Measurements from ENCODE around the gene HTR4.

HTR4 gene

DNA sequence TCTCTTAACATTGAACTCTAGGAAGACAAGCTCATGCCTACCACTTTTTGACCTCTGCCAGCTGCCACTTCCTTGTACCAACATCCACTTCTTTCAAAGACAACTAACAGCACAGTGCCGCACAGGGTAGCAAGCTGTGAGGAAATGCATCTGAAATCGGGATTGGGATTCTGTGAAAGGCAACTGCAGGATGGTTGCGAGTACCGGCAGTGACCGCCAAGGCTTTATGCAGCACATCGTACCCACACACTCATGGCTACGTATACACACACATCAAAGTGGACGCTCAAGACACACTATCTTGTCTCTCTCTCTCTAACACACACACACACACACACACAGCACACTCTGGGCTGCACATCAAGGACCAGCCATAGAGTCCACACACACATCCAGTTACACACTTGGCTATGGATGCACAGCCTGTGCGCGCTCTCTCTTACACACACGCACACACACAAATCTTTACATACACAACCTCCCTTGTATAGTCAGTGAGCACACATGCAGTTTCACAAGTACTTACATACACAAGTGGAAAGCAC lies 964 bp downstream of the HTR4 start:
- Histone ChIP-seq H3K9me3 (ENCODE audit: control insufficient read depth, low read length) (no peaks in the 10 kb centered on the region), H3K4me3 (ENCODE audit: low read length) (no peak overlapping the region), H3K9ac (ENCODE audit: low read length) (no peak overlapping the region), H3K4me1 (ENCODE audit: control insufficient read depth, insufficient read depth, low read length) (no peaks in the 10 kb centered on the region), H3K27me3 (ENCODE audit: control insufficient read depth, insufficient read depth, low read length) (peaks cover 33% of the 10 kb centered on the region), H3K36me3 (ENCODE audit: control insufficient read depth, insufficient read depth, low read length) (no peaks in the 10 kb centered on the region)

DNA sequence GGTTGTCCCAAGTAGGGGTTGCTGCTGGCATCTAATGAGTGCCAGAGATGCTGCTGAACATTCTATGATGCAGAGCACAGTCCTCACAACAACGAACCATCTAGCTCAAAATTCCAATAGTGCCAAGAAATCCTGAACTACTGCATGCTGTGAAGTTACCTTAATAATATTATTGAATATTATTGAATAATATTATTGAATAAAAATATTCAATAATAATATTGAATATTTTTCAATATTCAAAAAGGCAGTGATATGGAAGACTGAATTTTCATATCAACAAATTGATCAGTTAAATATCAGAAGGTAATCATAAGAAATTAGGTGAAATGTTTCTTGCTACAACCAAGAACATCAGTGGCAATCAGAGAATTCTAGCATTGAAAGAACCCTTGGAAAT lies 2.8 kb downstream of the HTR4 start:
- Histone ChIP-seq H3K27me3 (ENCODE audit: control insufficient read depth, insufficient read depth, low read length) (peaks cover 30% of the 10 kb centered on the region), H3K4me1 (ENCODE audit: control insufficient read depth, insufficient read depth, low read length) (no peaks in the 10 kb centered on the region), H3K9me3 (ENCODE audit: control insufficient read depth, low read length) (no peaks in the 10 kb centered on the region), H3K36me3 (ENCODE audit: control insufficient read depth, insufficient read depth, low read length) (no peaks in the 10 kb centered on the region), H3K9ac (ENCODE audit: low read length) (no peak overlapping the region), H3K4me3 (ENCODE audit: low read length) (no peak overlapping the region)

DNA sequence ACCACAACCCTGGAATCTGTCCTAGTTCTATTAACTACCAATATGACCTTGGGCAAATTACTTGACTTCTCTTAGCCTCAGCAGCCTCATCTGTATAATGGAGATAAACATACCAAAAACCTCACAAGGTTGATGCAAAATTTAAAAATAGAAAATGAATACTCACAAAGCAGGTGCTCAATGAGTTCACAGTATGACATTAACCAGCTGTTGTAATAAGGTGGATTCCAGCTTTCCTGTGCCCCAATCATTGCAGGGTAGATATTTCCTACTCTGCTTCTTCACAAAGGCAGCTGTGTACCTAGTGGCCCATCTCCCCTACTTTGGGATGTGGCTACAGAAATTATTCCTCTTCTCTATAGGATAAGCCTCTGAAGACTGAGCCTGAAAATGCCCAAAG lies 8.8 kb downstream of the HTR4 start:
- H3K4me3 ChIP-seq (ENCODE audit: low read length): no peak overlapping the region
- H3K9ac ChIP-seq (ENCODE audit: low read length): no peak overlapping the region
- peaks cover 5% of the 10 kb centered on the region for H3K27me3 ChIP-seq (ENCODE audit: control insufficient read depth, insufficient read depth, low read length)
- no peaks in the 10 kb centered on the region for H3K9me3 ChIP-seq (ENCODE audit: control insufficient read depth, low read length)
- no peaks in the 10 kb centered on the region for H3K4me1 ChIP-seq (ENCODE audit: control insufficient read depth, insufficient read depth, low read length)
- no peaks in the 10 kb centered on the region for H3K36me3 ChIP-seq (ENCODE audit: control insufficient read depth, insufficient read depth, low read length)

DNA sequence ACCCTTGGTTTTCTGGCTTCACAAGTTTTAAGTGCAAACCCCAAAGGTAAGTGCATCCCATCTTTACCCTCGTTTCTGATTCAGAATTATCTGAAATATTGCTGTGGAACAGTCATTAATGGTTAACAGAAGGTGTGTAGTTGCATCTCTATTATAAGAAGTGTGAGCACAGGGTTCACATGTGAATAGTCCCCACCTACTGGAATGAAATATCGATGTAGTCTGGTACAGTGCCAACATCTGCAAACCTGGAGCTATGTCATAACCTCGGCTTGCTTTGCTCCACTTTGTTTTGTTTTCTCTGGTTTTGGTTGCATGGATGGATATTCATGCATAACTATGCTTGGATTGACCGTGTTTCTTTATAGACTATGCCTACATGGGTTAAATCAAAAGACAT lies 12.6 kb downstream of the HTR4 start:
- Histone ChIP-seq H3K27me3 (ENCODE audit: control insufficient read depth, insufficient read depth, low read length) (peaks cover 4% of the 10 kb centered on the region), H3K9me3 (ENCODE audit: control insufficient read depth, low read length) (no peaks in the 10 kb centered on the region), H3K9ac (ENCODE audit: low read length) (no peak overlapping the region), H3K36me3 (ENCODE audit: control insufficient read depth, insufficient read depth, low read length) (no peaks in the 10 kb centered on the region), H3K4me3 (ENCODE audit: low read length) (no peak overlapping the region), H3K4me1 (ENCODE audit: control insufficient read depth, insufficient read depth, low read length) (no peaks in the 10 kb centered on the region)

DNA sequence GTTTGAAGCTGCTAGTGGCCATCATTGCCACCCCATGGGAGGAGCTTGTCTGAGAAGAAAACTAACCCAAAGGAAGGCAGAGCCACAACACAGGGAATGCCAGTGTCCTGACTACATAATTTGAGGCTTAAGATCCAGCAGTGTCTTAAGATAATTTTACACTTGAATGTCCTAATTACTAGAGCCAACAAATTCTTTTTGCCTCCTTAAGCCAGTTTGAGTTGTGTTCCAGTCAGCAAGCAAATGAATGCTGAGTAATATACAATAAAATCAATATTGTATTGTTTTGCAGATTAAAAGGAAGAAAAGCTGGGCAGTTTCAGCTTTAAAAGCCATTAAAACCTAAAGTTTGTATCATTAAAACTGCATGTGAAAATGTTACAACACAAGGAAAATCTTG lies 13.9 kb downstream of the HTR4 start:
- no peaks in the 10 kb centered on the region for H3K9me3 ChIP-seq (ENCODE audit: control insufficient read depth, low read length)
- peaks cover 4% of the 10 kb centered on the region for H3K27me3 ChIP-seq (ENCODE audit: control insufficient read depth, insufficient read depth, low read length)
- no peak overlapping the region for H3K9ac ChIP-seq (ENCODE audit: low read length)
- no peaks in the 10 kb centered on the region for H3K36me3 ChIP-seq (ENCODE audit: control insufficient read depth, insufficient read depth, low read length)
- H3K4me1 ChIP-seq (ENCODE audit: control insufficient read depth, insufficient read depth, low read length): no peaks in the 10 kb centered on the region
- no peak overlapping the region for H3K4me3 ChIP-seq (ENCODE audit: low read length)

DNA sequence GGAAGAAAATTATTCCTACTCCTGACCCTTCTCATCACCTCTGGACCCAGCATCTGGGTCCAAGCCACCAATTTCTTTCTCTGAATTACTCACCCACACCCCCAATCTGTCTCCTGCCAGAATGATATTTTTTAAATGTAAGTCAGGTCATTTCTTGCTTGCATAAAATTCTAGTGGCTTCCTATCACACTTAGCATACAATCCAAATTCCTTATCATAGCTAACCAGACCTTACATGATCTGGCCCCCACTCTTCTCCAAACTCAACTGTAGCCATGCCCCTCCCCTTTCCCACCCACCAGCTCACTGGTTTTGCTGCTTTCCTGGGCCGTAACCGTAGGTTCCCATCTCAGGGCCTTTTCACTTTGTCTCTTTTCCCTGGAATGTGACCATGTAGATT lies 15.2 kb downstream of the HTR4 start:
- Histone ChIP-seq H3K4me3 (ENCODE audit: low read length) (no peak overlapping the region), H3K4me1 (ENCODE audit: control insufficient read depth, insufficient read depth, low read length) (no peaks in the 10 kb centered on the region), H3K27me3 (ENCODE audit: control insufficient read depth, insufficient read depth, low read length) (peaks cover 4% of the 10 kb centered on the region), H3K9ac (ENCODE audit: low read length) (no peak overlapping the region), H3K9me3 (ENCODE audit: control insufficient read depth, low read length) (no peaks in the 10 kb centered on the region), H3K36me3 (ENCODE audit: control insufficient read depth, insufficient read depth, low read length) (no peaks in the 10 kb centered on the region)

DNA sequence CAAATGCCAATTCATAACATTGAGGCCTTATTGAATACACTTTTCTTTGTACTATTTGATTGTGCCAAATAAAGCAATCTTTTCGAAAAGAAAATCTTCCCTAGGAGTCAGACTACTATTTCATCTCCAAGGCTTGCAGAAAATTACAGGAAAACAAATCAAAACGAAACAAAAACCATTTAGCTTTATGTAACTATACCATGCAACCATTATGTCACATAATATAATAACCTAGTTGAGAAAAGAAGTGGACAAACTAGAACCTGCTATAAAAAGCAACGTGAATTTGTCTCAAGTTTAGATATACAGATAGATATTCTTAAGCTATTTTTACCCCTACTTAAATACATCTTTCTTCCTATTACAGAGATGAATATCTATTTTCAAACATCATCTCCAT lies 18.0 kb downstream of the HTR4 start:
- no peak overlapping the region for H3K9ac ChIP-seq (ENCODE audit: low read length)
- H3K4me1 ChIP-seq (ENCODE audit: control insufficient read depth, insufficient read depth, low read length): no peaks in the 10 kb centered on the region
- H3K9me3 ChIP-seq (ENCODE audit: control insufficient read depth, low read length): no peaks in the 10 kb centered on the region
- H3K36me3 ChIP-seq (ENCODE audit: control insufficient read depth, insufficient read depth, low read length): no peaks in the 10 kb centered on the region
- peaks cover 4% of the 10 kb centered on the region for H3K27me3 ChIP-seq (ENCODE audit: control insufficient read depth, insufficient read depth, low read length)
- no peak overlapping the region for H3K4me3 ChIP-seq (ENCODE audit: low read length)

DNA sequence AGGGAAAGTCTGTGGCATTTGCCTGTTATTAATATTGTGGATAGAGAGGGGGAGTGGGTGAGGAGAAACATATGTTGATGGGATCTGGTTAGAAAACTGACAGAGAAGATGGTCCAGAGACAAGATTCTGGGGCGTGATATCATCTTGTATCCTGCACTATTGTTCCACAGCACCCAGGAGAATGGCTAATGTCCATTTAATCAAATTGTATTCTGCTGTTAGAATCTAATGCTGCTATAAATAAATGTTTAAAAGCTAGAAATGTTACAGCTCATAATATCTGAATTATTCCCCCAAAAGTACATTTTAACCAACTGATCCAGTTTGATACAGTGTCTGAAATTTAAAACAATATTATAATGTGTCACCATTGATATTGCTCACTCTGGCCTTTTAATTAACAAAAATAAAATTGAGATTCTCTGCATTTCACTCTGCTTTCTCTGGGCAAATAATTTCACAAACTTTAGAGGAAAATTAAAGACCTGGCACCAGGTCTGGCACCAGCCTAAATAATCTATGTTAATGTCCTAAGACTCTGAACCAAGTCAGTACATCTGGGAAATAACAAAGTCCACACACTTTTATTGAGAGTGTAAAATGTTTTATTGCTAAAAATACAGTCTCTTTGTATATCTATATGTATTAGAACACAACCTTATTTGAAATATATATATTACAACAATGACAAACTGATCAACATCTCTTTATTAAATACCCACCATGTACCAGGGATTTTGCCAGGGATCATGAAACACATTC lies 18.8 kb downstream of the HTR4 start:
- H3K4me1 ChIP-seq (ENCODE audit: control insufficient read depth, insufficient read depth, low read length): no peaks in the 10 kb centered on the region
- H3K27me3 ChIP-seq (ENCODE audit: control insufficient read depth, insufficient read depth, low read length): peaks cover 4% of the 10 kb centered on the region
- no peaks in the 10 kb centered on the region for H3K36me3 ChIP-seq (ENCODE audit: control insufficient read depth, insufficient read depth, low read length)
- no peak overlapping the region for H3K4me3 ChIP-seq (ENCODE audit: low read length)
- no peak overlapping the region for H3K9ac ChIP-seq (ENCODE audit: low read length)
- H3K9me3 ChIP-seq (ENCODE audit: control insufficient read depth, low read length): no peaks in the 10 kb centered on the region

DNA sequence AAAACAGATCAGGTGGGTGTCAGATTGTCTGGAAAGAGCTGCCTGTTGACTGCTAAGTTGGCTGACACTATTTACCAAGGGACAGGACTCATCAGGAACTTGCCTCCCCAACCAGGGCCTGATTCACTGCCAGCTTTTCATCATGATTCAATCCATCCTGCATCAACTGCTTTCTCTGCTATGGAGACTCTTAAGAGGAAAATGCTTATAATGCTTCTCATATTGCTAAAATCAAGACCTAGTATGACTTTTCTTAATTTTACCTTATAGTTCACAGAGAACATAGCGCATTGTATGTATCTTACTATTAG lies 21.3 kb downstream of the HTR4 start:
- H3K4me1 ChIP-seq (ENCODE audit: control insufficient read depth, insufficient read depth, low read length): no peaks in the 10 kb centered on the region

DNA sequence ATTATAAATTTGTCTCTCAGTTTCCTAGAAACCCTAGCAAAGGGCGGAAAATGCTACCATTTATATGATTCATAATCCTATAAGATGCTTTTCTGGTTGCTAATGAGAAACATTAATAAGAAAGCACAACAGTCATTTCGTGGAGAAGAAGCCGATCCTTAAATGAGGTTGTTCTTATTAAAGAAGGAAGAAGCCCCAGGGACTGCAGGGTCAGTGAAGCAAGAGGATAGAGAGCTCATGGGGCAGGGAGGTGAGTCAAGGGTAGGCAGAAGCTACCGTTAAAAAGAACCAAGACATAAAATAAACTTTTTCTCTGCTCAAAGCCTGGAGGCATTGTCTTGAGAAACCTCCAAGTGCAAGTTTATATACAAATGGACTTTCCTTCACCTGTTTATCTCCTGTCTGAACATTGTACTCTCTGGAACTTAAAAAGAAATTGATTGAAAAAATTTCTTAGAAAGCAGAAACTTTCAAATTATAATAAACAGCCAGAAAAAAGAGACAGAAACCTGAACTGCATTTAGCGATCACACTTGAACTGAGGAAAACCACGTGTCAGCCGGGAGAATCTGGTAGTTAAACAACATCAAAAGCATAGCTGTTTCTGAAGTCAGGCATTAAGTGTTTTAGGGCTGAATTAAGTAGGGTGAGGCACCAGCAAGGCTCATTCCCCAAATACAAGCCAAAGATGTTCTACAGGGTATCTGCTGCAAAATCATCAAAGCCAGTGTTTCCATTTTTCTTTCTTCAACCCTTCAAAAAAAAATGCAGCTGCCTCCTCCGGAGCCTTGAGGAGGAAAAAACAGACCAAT lies 21.9 kb downstream of the HTR4 start:
- Histone ChIP-seq H3K4me1 (ENCODE audit: control insufficient read depth, insufficient read depth, low read length) (no peaks in the 10 kb centered on the region), H3K9me3 (ENCODE audit: control insufficient read depth, low read length) (no peaks in the 10 kb centered on the region), H3K9ac (ENCODE audit: low read length) (no peak overlapping the region), H3K36me3 (ENCODE audit: control insufficient read depth, insufficient read depth, low read length) (no peaks in the 10 kb centered on the region), H3K27me3 (ENCODE audit: control insufficient read depth, insufficient read depth, low read length) (peaks cover 8% of the 10 kb centered on the region), H3K4me3 (ENCODE audit: low read length) (no peak overlapping the region)

More for the DNA sequence above, 21.3 kb downstream of the HTR4 start:
- no peaks in the 10 kb centered on the region for H3K36me3 ChIP-seq (ENCODE audit: control insufficient read depth, insufficient read depth, low read length)
- H3K9ac ChIP-seq (ENCODE audit: low read length): no peak overlapping the region
- no peaks in the 10 kb centered on the region for H3K9me3 ChIP-seq (ENCODE audit: control insufficient read depth, low read length)
- peaks cover 10% of the 10 kb centered on the region for H3K27me3 ChIP-seq (ENCODE audit: control insufficient read depth, insufficient read depth, low read length)
- no peak overlapping the region for H3K4me3 ChIP-seq (ENCODE audit: low read length)

DNA sequence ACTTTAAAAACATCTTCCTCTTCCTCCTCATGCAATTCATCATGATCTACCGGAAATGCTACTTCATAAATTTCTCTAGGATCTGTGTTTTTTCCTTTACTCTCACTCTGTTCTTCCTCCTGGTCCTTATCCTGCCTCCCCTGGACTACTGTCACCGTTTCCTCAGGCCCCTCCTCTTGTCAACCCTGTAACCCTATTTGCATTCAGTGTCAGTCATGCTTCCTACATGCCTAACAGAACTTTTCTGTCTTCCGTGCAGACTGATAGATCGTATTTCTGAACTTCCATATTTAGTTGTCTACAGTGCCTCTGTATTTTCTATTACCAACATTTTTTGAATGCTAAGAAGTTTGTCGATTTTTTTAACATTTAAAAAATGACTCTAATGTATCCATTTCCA lies 27.3 kb downstream of the HTR4 start:
- H3K27me3 ChIP-seq (ENCODE audit: control insufficient read depth, insufficient read depth, low read length): peaks cover 12% of the 10 kb centered on the region
- no peak overlapping the region for H3K4me3 ChIP-seq (ENCODE audit: low read length)
- no peaks in the 10 kb centered on the region for H3K4me1 ChIP-seq (ENCODE audit: control insufficient read depth, insufficient read depth, low read length)
- no peaks in the 10 kb centered on the region for H3K36me3 ChIP-seq (ENCODE audit: control insufficient read depth, insufficient read depth, low read length)
- H3K9ac ChIP-seq (ENCODE audit: low read length): no peak overlapping the region
- H3K9me3 ChIP-seq (ENCODE audit: control insufficient read depth, low read length): no peaks in the 10 kb centered on the region

DNA sequence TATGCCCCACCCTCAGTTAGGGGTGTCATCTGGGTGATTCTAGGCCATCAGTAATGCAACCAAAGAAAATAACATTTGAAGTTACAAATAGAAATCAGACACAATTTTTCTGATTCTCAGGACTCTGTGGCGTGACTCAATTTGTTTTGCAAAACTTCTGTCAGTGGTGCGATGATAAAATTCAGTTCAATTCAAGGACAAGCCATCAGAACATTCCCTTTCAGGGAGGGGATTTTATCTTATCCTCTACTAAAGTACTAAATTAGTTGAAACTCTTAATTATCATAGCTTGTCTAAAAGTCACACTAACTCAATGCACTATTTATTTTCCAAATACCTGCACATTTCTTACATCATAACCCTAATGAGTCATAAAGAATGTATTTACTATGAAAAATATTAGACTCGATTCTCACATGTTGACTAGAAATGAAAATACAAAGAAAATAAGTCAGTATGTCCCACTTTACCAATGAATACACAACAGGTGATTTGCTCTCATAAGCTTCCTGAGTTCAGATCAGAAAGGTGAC lies 28.2 kb downstream of the HTR4 start:
- Histone ChIP-seq H3K36me3 (ENCODE audit: control insufficient read depth, insufficient read depth, low read length) (no peaks in the 10 kb centered on the region), H3K9ac (ENCODE audit: low read length) (no peak overlapping the region), H3K4me3 (ENCODE audit: low read length) (no peak overlapping the region), H3K4me1 (ENCODE audit: control insufficient read depth, insufficient read depth, low read length) (no peaks in the 10 kb centered on the region), H3K9me3 (ENCODE audit: control insufficient read depth, low read length) (no peaks in the 10 kb centered on the region), H3K27me3 (ENCODE audit: control insufficient read depth, insufficient read depth, low read length) (peaks cover 12% of the 10 kb centered on the region)

Measured in mucosa of stomach (tissue), 1 donor.